NCI-H146 treated with DMSO at 0.1 percent for 48 hours (cell line): ENCODE results near the gene PCED1A.
A peak's percentile ranks its signal among the peaks of the same experiment; 100 is the strongest.

Experiments used
- DNase-seq: peaks from one replicate; lab custom pipeline; 2025; ENCODE audit not compliant: unreplicated experiment; lab: John Stamatoyannopoulos, UW

Gene PCED1A

GRCh38 chr20:2805689-2806350 lies 34.6 kb downstream of the PCED1A start:
- no peak for DNase-seq

- no peak for DNase-seq
Observed at GRCh38 chr20:2804852-2805688, 35.4 kb downstream of the PCED1A start.

GRCh38 chr20:2804041-2804828 lies 36.2 kb downstream of the PCED1A start:
- DNase-seq = no peak

GRCh38 chr20:2801286-2801728 lies 39.1 kb downstream of the PCED1A start:
- no peak for DNase-seq

- peak; percentile 72 for DNase-seq
Observed at GRCh38 chr20:2800521-2801285, 39.8 kb downstream of the PCED1A start, which contains the start of gene CPXM1. CPXM1 (minus strand) TSS chr20:2800627; CDS start chr20:2800572, 55 bp downstream.

- DNase-seq = no peak
Observed at GRCh38 chr20:2799688-2800520, 40.6 kb downstream of the PCED1A start.

GRCh38 chr20:2799271-2799670 lies 41.2 kb downstream of the PCED1A start:
- no peak for DNase-seq

- no peak for DNase-seq
Observed at GRCh38 chr20:2798814-2799213, 41.6 kb downstream of the PCED1A start.

- DNase-seq = no peak
Observed at GRCh38 chr20:2798095-2798805, 42.2 kb downstream of the PCED1A start.

GRCh38 chr20:2797136-2797983 lies 43.1 kb downstream of the PCED1A start:
- no peak for DNase-seq

- no peak for DNase-seq
Observed at GRCh38 chr20:2796011-2796660, 44.3 kb downstream of the PCED1A start.

GRCh38 chr20:2795451-2795850 lies 45.0 kb downstream of the PCED1A start:
- DNase-seq = no peak

GRCh38 chr20:2794866-2795447 lies 45.5 kb downstream of the PCED1A start:
- DNase-seq = no peak

GRCh38 chr20:2794202-2794748 lies 46.2 kb downstream of the PCED1A start:
- no peak for DNase-seq

GRCh38 chr20:2793471-2793870 lies 47.0 kb downstream of the PCED1A start:
- DNase-seq = no peak
